C4-2B (cell line): Measurements from ENCODE around the gene PHACTR4.
"Not testable (repeated sequence)": the region's sequence is repeated elsewhere in the genome, so short reads cannot be mapped to it uniquely, and the experiment has no call there.

Experiments
- ZFX ChIP-seq: fragments of 450-650 bp; IDR thresholded peaks from 2 replicates; pipeline ENCODE4 v1.6.1; 2017
- TF ChIP-seq, protein P1 (sequence below): fragments of 450-650 bp; conservative IDR thresholded peaks from 2 replicates; pipeline ENCODE4 v1.5.1; 2017; ENCODE audit warnings: mild to moderate bottlenecking

DNA sequence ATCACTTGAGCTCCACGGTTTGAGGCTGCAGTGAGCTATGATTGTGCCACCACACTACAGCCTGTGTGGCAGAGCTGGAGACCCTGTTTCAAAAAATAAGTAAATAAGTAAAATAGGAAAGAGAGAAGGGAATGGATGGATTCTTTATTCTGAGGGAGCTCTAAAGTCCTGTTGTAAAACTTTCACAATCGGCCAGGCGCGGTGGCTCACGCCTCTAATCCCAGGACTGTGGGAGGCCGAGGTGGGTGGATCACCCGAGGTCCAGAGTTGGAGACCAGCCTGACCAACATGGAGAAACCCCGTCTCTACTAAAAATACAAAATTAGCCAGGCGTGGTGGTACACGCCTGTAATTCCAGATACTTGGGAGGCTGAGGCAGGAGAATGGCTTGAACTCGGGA lies 6.1 kb downstream of the PHACTR4 start:
- TF ChIP-seq, protein P1, sequence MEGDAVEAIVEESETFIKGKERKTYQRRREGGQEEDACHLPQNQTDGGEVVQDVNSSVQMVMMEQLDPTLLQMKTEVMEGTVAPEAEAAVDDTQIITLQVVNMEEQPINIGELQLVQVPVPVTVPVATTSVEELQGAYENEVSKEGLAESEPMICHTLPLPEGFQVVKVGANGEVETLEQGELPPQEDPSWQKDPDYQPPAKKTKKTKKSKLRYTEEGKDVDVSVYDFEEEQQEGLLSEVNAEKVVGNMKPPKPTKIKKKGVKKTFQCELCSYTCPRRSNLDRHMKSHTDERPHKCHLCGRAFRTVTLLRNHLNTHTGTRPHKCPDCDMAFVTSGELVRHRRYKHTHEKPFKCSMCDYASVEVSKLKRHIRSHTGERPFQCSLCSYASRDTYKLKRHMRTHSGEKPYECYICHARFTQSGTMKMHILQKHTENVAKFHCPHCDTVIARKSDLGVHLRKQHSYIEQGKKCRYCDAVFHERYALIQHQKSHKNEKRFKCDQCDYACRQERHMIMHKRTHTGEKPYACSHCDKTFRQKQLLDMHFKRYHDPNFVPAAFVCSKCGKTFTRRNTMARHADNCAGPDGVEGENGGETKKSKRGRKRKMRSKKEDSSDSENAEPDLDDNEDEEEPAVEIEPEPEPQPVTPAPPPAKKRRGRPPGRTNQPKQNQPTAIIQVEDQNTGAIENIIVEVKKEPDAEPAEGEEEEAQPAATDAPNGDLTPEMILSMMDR, result not testable (repeated sequence)
- not testable (repeated sequence) for TF ChIP-seq ZFX
